Cortex of kidney (tissue), 1 donor: ENCODE data around the gene C1orf56.
"Not testable (repeated sequence)": the region's sequence is repeated elsewhere in the genome, so short reads cannot be mapped to it uniquely, and the experiment has no call there.

Experiments
- DNase-seq: peaks from one replicate; lab custom pipeline; 2025; lab: John Stamatoyannopoulos, UW

The C1orf56 gene

DNA sequence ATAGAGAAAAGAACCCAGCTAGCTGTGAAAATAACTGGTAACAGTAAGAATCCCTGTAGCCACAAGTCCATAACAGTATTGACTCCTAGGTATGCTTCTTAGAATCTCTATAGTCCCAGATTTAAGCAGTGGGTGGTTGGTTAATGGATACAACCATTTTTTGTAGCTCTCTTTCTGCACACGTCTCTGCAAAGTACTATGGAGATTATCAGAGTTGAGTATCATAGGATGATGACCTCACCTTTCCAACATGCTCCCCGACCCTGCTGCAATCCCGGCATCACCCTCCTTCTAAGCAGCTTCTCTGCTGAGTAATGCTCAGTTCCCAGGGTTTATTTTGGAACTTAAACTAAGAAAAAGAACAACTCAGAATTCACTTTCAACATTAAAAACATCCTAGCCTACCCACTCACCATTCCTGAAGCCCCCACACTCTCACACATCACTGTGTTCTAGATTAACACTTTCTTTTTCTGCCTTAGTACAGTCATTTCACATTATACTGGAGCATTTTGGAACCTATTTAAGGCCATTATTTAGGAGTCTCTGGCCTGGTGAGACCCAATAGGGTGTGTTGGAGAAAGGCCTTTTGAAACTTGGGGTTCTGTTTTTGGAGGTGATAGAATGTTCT lies 15.3 kb downstream of the C1orf56 start:
- no peak for DNase-seq

DNA sequence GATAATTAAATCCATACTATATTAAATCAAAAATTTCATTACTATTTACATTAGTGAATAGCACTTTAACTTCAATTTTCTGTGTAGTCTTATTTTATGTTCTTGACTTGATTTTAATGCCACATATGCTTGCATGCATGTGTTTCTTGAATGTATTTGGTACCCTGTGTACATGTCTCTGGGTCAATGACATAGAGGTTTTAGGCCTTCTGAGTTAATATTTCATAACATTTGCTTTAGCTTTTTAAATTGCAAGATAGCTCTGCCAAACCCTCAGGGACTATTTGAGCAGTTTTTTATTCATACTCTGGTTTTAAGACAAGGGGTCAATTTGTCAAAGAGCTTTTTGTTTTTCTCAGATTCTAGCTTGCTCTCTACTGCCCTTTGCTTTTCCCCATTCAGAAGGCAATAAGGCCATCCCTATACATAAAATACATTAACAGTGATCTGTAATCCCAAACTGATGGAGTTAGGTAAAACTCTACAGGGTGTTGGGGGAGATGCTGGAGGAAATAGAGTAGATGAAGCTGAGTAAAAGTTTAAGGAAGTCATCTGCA lies 17.6 kb downstream of the C1orf56 start:
- no peak for DNase-seq

DNA sequence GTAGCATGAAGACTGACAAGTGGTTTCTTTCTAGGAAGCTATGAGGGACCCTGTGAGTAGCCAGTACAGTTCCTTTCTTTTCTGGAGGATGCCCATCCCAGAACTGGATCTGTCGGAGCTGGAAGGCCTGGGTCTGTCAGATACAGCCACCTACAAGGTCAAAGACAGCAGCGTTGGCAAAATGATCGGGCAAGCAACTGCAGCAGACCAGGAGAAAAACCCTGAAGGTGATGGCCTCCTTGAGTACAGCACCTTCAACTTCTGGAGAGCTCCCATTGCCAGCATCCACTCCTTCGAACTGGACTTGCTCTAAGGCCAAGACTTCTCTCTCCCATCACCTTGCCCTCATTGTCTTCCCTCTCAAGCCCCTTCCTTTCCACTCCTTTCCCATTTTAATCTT lies 19.6 kb downstream of the C1orf56 start:
- no peak for DNase-seq

DNA sequence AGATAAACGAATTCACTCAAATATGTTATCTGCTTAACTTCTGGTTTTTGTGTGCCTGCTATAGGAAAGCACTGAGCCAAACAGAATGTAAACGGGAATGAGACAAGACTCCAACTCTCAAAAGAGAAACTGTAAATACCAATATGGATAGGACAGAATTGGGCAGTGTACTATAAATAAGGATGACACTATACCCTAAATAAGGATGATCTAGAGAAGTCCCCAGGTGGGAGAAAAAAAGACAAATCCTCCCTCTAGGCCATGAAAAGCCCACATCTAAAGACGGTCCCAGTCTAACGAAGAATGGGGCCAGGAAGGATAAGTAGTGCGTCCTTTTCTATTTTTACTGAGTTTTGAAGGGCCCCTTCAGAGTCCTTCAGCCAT lies 21.5 kb downstream of the C1orf56 start:
- DNase-seq: no peak

DNA sequence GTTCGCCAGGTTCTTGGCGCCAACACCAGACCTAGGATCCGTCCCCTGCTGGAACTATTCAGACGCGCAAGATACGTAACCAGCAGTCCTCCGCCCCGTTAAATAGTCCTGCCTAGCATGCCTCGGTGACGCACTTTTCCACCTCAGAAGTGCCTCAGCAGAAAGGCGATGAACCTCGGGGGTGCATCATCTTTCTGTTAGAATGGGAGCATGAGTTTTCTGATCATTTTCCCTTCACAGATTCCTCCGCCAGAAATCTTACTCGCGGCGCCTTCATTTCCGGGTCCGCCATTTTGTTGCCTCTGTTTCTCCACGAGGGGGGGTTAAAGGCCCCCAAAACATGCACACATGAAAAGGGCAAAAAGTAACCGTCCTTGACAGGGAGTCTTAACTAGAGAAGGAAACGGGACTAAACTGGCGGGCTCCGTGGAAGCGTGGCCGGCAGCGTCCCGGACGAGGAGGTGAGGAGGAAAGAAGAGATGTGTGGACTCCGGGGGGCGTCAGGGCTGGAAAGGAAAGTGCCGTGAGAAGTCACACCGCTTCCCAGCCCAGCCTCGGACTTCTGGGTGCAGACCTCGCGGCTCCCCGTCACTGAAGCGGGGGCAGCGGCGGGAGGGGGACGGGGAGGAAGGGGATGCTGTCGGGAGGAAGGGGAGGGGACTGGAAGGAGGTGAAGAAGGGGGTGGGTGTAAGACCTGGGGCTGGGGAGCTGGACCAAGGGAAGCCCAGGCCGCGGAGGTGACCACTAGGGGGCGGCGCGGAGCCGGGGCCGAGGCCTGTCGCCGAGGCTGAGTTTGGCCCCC lies 23.1 kb downstream of the C1orf56 start, which contains the start of gene GABPB2:
TSS of gene GABPB2 (plus strand) at position 288 of the 803 bp plus-strand sequence. CDS start 17,429 bp downstream, outside the sequence.
- DNase-seq: no peak

DNA sequence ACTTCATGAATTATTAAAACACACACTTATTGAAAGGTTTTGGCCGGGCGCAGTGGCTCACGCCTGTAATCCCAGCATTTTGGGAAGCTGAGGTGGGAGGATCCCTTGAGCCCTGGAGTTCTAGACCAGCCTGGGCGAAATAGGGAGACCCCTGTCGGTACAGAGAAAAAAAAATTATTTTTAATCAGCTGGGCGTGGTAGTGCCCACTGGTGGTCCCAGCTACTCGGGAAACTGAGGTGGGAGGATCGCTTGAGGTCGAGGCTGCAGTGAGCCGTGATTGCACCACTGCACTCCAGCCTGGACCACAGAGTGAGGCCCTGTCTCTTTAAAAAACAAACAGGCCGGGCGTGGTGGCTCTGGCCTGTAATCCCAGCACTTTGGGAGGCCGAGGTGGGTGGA lies 24.7 kb downstream of the C1orf56 start:
- DNase-seq: no peak

DNA sequence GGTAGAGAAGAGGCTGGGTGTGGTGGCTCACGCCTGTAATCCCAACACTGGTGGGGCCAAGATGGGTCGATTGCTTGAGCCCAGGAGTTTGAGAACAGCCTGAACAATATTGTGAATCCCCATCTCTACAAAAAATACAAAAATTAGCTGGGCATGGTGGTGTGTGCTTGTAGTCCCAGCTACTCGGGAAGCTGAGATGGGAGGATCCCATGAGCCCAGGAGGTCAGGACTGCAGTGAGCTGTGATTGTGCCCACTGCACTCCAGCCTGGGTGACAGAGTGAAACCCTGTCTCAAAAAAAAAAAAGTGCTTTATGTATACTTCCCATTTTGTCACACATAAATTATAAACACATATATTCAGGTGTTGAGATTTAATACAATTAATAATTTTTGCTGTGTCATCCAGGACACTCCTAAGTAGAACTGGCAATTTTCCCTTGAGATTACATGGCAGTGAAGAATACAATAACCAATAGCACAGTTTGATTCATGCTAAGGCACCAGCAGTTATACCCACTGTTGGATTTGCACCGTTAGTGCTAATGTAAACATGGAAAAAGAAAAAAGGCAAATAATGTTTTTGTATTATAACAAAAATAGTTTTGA lies 38.5 kb downstream of the C1orf56 start:
- DNase-seq: no peak

DNA sequence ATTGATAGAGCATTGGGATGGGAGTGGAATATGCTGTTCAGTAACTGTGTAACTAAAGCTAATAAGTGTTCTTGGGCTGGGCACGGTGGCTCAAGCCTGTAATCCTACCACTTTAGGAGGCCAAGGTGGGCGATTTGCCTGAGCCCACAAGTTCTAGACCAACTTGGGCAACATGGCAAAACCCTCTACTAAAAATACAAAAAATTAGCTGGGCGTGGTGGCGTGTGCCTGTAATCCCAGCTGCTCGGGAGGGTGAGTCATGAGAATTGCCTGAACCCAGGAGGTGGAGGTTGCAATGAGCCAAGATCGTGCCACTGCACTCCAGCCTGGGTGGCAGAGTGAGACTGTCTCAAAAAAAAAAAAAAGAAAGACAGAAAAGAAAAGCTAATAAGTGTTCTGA lies 49.9 kb downstream of the C1orf56 start:
- not testable (repeated sequence) for DNase-seq

DNA sequence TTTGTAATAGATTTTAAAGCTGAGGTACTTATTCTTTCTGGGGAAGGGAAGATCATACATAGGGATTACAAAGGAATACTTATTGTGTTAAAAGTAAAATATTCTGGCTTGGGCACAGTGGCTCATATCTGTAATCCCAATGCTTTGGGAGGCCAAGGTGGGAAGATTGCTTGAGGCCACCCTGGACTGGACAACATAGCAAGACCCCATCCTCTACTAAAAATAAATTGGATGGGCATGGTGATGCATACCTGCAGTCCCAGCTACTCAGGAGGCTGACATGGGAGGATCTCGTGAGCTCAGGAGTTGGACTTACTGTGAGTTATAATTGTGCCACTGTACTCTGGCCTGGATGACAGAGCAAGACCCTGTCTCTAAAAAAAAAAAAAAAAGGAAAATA lies 50.6 kb downstream of the C1orf56 start:
- no peak for DNase-seq
